SW480 (cell line): ENCODE data around the gene PDK4.
"Not testable (repeated sequence)": the region's sequence is repeated elsewhere in the genome, so short reads cannot be mapped to it uniquely, and the experiment has no call there.

ENCODE experiments used
- DNase-seq: peaks from one replicate; pipeline ENCODE4 v3.0.0-alpha.2; 2016; ENCODE audit warnings: low spot score

Gene PDK4

GRCh38 chr7:95569720-95570119, 26.6 kb downstream of the PDK4 start:
- DNase-seq, result no peak

GRCh38 chr7:95560674-95561073, 35.6 kb downstream of the PDK4 start:
- no peak for DNase-seq

- no peak for DNase-seq
Measured at GRCh38 chr7:95558864-95559263, 37.5 kb downstream of the PDK4 start.

- no peak for DNase-seq
Measured at GRCh38 chr7:95556777-95557176, 39.5 kb downstream of the PDK4 start.

GRCh38 chr7:95553939-95554338, 42.4 kb downstream of the PDK4 start:
- no peak for DNase-seq

- not testable (repeated sequence) for DNase-seq
Measured at GRCh38 chr7:95552010-95552926, 44.0 kb downstream of the PDK4 start.

- no peak for DNase-seq
Measured at GRCh38 chr7:95550546-95550945, 45.8 kb downstream of the PDK4 start.

GRCh38 chr7:95549818-95550529, 46.3 kb downstream of the PDK4 start:
- peak; percentile 54 for DNase-seq

- no peak for DNase-seq
Measured at GRCh38 chr7:95547361-95548348, 48.7 kb downstream of the PDK4 start.

- DNase-seq, result no peak
Measured at GRCh38 chr7:95546647-95547046, 49.7 kb downstream of the PDK4 start.

- DNase-seq, result no peak
Measured at GRCh38 chr7:95545673-95546072, 50.6 kb downstream of the PDK4 start.

GRCh38 chr7:95545007-95545615, 51.2 kb downstream of the PDK4 start:
- peak; percentile 64 for DNase-seq

- no peak for DNase-seq
Measured at GRCh38 chr7:95544171-95544570, 52.1 kb downstream of the PDK4 start.

- no peak for DNase-seq
Measured at GRCh38 chr7:95543312-95543711, 53.0 kb downstream of the PDK4 start.

GRCh38 chr7:95540366-95540765, 56.0 kb downstream of the PDK4 start:
- DNase-seq, result no peak

- no peak for DNase-seq
Measured at GRCh38 chr7:95539426-95539825, 56.9 kb downstream of the PDK4 start.

GRCh38 chr7:95537468-95537867, 58.8 kb downstream of the PDK4 start:
- no peak for DNase-seq

- no peak for DNase-seq
Measured at GRCh38 chr7:95536656-95537311, 59.5 kb downstream of the PDK4 start.

GRCh38 chr7:95535662-95536061, 60.7 kb downstream of the PDK4 start:
- no peak for DNase-seq

- no peak for DNase-seq
Measured at GRCh38 chr7:95534796-95535195, 61.5 kb downstream of the PDK4 start.
